Measurements from ENCODE around the gene RIMKLB.

The RIMKLB gene, protein sequence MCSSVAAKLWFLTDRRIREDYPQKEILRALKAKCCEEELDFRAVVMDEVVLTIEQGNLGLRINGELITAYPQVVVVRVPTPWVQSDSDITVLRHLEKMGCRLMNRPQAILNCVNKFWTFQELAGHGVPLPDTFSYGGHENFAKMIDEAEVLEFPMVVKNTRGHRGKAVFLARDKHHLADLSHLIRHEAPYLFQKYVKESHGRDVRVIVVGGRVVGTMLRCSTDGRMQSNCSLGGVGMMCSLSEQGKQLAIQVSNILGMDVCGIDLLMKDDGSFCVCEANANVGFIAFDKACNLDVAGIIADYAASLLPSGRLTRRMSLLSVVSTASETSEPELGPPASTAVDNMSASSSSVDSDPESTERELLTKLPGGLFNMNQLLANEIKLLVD

DNA sequence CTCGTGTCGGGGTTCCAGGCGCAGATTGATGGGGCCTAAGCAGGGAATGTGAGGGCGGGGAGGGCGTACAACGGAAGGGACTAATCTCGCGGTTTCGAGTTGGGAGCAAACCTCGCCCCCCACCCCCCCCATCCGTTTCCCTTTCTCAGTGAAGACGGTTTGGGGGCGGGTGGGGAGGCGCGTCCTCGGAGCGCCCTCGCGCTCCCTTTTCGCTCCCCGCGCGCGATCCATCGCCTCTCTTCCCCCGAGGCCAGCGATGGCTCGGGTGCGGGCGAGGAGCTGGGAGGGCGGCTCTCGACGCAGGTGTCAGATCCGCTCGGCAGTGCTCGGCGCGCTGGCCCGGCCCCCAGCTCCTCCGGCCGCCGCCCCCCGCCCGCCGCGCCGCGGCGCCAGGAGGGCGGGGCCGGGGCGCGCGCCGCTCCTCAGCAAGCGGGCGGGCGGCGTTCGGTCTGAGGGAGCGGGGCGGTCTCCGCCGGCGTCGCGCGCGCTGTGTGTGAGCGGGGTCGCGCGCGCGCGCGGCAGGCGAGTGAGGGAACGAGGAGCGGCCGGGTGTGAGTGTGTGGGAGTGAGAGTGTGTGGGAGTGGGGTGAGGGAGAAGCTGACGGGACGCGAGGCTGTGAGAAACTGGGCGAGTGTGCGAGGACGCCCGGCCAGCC lies at the start of gene RIMKLB:
Gene RIMKLB (plus strand): TSS at position 516 of the 656 bp plus-strand sequence. CDS start 15,876 bp downstream, outside the sequence.
- DNase-seq (ENCODE audit: low read depth): peak; percentile 30

DNA sequence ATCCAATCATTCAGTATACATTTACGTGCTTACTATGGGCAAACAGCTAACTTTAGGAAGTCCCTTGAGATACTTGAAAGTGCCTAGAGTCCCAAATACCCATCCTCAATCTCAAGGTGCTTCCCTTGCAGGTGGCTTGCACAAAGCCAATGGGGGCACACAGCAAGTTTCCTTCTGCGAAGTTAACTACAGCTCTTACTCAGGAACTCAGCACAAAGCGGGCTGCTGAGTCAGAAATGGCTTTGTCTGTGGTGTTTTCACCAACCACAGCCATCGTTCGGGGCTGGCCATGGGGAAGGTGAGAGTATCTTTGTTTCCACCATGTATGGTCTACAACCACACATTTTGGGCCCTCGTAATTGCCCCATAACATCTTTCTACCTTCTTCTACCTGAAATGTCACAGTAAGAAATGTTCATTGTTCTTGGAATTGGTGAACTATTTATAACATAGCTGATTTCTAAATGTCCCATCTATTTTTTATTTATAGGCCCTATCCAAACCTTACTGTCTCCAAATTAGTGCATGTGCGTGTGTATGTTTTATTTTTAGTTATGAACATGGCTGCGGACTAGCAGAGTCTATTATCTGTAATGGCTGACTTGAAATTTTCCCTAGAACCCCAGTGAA lies 49.1 kb upstream of the RIMKLB start:
- DNase-seq (ENCODE audit: low read depth): no peak

DNA sequence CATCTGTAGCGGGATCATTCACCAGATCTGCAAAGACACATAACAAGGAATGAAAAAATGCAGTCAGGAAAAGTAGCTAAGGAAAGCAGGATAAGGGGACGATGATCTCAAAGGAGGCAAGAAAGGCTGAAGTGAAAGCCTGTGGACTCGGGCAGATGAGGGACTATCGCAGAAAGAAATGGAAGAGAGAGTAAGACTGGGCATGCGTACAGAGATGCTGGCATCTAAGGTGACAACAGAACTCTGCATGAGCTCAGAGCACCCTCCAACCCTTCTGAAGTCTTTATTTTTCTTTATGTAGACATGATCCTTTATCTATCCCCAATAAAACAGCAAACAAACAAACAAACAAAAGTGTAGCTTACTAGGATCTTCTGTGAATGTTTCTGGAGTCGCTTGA lies 42.4 kb upstream of the RIMKLB start:
- DNase-seq (ENCODE audit: low read depth): no peak

DNA sequence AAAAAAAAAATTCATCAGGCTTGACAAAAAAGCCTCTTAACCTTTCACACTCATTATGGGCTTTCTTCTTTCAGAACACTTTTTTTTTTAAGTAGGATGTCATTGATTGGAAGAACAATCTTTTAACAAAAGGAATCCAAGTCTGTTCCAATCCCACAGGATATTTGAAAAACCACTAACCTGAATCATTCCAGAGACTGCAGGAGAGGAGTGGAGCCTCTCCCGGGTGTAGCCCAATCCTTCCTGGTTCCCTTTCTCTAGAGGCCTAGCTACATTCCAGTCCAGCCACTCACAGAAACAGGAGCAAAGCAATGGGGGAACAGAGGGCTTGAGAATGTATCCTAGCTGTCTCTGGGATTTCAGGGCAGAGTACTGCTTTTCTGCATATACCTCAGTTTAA lies 39.4 kb upstream of the RIMKLB start:
- peak; percentile 86 for DNase-seq (ENCODE audit: low read depth)

DNA sequence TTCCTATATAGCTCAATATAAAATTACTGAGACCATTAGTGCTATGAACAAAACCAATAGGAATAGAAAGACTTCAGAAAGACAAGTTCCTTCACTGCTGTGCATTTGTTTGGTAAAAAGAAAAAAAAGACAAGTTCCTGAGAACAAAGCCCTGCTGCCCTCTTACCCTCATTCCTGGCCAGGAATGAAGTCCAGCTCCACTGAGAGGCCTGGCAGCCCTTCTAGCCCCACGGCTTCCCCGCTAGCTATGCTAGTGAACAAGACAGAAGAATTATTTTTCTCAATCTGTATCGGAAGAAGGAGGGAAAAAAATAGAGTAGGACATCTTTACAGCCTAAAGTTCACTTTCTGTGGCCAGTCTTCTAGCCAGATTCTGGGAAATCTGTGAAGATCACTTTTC lies 36.8 kb upstream of the RIMKLB start:
- DNase-seq (ENCODE audit: low read depth): no peak

DNA sequence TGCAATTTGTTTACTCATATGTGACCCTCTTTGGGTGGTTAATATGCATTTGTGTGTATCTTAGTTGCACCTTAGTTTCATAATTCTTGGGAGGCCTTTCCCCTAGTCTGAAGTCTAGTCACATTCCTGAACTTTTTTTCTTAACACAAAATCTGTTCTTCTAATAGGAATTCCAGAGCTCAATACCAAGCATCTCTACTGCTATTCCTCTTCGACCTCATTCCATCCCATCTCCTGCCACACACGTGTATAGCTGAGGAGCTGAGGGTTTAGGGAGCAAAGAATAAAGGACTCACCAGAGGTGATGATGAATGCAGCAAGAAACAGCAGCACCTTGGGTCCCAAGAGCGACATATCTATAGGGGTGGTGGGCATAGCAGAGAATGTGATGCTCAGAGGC lies 36.0 kb upstream of the RIMKLB start:
- no peak for DNase-seq (ENCODE audit: low read depth)

DNA sequence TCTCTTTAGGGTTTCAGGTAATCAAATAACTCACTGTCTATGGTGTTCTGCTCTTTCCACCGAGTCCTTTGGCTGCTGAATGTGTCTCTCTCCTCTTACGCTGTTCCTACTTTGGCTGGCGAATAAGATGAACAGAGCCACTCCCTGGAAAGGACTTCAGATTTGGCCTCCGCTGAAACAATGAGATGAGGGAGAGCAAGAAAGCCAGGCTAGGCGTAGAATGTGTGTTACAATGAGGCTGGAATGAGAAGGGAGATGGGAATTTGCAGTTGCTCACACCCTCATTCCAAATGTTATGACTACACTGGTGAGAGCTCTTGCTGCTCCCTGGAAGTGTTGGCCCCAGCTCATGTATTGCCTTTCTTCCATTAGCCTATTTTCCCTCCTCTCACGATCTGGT lies 35.2 kb upstream of the RIMKLB start, which contains the start of gene MFAP5:
Gene MFAP5 (minus strand): TSS at position 234 of the 400 bp plus-strand sequence. CDS start 722 bp downstream, outside the sequence.
- DNase-seq (ENCODE audit: low read depth): no peak

DNA sequence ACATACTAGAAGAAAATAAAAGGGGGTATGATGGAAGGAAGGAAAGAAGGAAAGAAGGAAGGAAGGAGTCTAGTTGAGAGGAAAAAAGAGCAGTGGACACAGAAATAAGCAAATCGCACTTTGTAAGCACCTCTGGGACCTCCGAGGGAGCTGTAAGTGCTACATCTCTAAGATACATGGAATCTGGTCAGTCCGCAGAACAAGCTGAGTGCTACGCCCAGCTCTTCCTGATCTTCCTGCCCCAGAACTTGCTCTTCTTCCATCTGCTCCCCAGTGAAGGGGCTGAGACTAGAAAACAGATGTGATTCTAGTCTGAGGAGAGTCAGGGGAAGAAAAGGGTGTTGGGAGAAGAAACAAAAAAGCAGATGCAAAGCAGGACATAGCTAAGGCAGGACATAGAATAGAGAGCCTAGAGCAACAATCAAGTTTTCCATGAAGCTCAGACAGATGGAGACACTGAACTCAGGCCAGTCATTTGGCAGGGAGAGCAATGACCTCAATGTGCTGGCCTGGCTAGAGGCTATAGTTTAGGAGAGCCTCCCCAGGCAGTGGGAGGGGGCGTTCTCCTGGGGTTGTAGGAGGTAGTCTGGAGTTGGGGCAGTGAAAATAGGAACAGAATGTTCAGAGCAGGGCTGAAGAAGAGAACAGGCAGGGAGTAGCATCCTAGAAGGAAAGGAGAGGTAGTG lies 33.4 kb upstream of the RIMKLB start:
- DNase-seq (ENCODE audit: low read depth): no peak

DNA sequence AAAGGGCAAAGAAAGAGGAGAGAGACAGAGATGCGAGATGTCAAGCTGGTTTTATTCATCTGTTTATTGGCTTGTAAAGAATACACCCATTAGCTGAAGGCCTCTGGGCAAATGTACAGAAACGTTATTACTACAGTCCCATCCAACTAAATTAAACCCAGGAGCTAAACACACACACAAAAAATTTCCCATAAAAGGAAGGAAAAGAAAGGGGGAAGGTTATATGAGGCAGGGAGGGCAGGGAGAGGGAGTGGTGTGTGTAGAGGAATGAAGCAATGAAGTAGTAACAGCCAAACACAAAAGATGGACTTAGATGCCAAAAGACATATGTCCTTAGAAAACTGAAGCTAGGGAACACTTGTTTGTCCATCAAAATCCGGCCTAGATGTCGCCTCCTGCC lies 32.0 kb upstream of the RIMKLB start:
- DNase-seq (ENCODE audit: low read depth): no peak

DNA sequence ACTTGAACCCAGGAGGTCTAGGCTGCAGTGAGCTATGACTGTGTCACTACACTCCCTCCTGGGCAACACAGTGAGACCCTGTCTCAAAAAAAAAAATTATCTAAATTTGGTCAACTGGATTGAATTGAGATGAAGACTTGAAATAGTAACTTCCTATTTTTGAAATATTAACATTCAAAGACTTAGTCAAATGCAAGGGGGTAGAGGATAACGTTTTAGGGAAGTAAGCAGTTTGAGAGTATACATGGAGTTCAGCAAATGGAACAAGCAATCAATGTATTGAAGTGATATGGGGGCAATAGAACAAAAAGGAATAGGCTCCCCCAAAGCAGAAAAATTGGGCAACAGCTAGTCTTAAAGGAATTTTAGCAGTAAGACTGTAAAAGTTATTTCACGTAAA lies 30.5 kb upstream of the RIMKLB start:
- DNase-seq (ENCODE audit: low read depth): no peak

DNA sequence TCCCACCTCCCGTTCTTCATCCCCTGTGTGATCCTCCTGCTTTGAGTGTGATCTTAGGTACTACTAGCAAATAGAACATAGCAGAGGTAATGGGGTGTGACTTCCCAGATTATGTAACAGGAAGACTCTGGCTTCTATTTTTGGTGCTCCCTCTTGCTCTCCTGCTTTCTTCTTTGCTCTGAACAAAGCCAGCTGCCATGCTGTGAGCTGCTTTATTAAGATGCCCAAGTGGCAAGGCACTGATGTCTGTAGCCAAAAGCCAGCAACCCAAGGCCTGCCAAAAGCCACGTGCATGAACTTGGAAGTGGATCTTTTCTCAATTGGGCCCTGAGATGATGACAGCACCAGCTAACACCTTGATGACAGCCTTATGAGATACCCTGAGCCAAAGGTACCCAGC lies 29.4 kb upstream of the RIMKLB start:
- no peak for DNase-seq (ENCODE audit: low read depth)

DNA sequence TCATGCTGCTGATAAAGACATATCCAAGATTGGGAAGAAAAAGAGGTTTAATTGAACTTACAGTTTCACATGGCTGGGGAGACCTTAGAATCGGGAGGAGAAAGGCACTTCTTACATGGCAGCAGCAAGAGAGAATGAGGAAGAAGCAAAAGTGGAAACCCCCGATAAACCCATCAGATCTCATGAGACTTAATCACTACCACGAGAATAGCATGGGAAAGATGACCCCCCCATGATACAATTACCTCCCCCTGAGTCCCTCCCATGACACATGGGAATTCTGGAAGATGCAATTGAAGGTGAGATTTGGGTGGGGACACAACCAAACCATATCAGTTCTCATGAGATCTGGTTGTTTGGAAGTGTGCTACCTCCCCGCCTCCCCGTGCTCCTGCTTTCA lies 25.4 kb upstream of the RIMKLB start:
- no peak for DNase-seq (ENCODE audit: low read depth)

DNA sequence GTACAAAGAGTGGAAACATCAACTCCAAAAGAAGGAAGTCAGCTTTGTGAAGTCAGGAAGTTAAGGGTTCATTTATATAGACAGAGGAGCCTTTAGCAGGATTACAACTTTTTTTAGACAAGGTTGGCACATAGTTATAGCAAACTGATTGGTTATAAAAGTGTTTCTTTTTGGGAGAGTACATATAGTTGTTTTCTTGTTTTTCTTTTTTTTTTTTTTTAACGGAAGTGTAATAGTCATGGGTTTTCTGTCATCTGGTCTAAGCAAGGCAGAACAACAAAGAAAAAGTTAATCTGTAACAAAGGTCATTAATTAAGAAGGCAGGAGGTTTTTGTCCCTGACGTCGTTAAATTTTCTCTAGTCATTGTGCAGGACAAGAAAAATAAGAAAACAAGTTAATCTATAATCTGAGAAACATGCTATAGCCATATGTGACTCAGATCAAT lies 22.2 kb upstream of the RIMKLB start:
- no peak for DNase-seq (ENCODE audit: low read depth)

DNA sequence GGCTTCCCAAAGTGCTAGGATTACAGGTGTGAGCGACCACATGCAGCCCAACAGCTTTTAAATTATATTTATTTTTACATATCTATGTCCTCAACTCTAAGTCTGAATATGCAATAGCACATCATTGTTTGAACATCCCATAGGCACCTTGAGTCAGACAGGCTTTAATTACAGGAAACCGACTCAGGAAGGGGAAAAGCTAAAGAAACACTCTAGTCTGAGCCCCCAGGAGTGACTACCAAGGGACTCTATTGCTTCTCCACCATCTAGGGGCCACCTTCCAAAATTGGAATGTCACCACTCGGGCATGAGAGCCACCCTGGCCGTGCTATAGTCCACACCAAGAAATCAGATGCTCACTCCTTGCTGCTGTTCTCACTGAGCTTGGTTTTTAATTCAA lies 21.1 kb upstream of the RIMKLB start:
- DNase-seq (ENCODE audit: low read depth): no peak

DNA sequence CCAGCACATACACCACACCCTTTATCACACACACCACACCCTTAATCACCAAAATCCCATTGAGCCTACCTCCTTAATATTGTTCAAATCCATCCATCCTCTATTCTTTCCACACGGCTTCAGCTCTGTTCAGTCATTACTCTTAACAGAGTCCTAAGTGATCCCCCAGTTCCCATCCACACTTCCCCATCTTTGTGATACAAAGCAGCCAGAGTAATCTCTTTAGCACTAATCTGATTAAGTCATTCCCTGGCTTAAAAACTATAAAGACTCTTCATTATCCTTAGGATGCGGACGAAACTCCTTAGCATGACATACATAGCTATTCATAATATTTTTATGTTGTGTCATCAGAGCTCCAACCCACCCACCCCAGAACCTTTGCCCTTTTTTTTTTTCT lies 20.4 kb upstream of the RIMKLB start:
- no peak for DNase-seq (ENCODE audit: low read depth)

DNA sequence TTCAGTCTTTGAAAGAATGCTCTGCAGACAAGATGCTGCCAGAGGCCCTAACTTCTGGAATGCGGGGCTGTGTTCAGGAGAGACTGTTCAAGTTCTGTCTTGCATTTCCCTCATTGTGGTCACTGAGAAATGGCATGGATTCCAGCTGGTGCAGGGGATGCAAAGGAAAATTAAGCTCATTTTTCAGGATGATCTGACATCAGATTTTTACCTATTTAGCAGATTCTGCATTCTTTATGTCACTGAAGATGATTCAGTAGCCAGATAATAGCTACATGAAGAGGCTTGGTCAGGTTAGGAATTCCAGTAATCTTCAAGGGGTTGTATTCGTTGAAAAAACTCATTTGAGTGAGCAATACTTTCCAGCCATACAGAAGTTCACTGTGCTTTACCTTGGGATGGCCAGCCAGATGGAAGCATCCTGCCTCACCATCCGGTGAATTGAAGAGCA lies 19.1 kb upstream of the RIMKLB start:
- peak; percentile 36 for DNase-seq (ENCODE audit: low read depth)

DNA sequence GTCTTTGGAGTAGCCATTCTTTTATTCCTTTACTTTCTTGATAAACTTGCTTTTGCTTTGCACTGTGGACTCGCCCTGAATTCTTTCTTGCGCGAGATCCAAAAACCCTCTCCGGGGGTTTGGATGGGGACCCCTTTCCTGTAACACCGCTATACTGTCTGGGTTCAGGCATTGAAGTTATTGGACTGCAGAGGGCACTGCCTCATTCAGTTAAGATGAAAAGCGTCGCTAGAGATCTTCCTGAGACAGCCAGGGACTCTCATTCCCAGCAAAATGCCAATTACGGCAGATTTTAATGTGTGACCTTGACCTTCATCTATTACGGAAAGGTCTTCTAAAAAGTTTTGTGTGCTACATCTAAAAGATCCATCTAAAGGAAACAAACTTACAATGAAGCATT lies 17.3 kb upstream of the RIMKLB start:
- no peak for DNase-seq (ENCODE audit: low read depth)

DNA sequence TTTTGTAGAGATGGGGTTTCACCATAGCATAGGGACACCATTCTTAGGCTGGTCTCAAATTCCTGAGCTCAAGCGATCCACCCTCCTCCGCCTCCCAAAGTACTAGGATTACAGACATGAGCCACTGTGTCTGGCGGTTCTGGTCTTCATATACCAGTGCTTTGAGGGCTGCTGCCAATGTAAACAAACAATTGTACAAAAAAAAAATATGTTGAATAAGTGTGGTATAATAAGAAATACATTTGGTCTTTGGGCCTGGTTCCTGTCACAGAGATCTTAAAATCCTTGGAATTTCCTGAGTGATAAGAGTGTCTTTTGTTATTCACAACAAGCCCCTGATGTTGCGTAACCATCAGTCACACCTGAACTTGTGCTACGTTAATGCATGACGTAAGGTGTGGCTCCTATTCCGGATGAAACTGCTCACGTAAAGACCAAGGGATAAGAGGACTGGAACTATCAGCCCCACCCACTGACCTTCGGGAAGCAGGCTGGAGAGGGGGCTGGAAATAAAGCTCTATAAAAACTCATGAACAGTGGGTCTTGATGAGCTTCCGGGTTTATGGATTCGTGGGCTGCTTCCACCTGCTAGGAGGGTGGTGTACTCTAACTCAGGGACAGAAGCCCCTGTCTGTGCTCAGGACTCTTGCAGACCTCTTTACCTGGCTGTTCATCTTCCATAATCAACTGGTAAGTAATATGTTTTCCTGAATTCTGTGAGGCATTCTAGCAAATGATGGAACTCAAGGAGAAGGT lies 16.5 kb upstream of the RIMKLB start:
- no peak for DNase-seq (ENCODE audit: low read depth)

DNA sequence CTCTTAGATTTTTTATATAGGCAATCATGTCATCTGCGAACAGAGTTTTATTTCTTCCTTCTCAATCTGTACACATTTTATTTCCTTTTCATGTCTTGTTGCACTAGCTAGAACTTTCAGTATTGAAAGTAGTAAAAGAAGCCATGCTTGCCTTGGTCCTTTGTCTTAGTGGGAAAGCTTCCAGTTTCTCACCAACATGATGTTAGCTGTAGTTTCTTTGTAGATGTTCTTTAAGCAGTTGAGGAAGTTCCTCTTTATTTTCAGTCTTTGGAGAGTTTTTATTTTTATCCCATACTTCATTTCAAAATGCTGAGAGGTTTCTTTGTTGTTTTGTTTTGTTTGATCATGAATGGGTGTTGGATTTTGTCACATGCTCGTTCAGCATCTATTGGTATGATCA lies 12.7 kb upstream of the RIMKLB start:
- no peak for DNase-seq (ENCODE audit: low read depth)

DNA sequence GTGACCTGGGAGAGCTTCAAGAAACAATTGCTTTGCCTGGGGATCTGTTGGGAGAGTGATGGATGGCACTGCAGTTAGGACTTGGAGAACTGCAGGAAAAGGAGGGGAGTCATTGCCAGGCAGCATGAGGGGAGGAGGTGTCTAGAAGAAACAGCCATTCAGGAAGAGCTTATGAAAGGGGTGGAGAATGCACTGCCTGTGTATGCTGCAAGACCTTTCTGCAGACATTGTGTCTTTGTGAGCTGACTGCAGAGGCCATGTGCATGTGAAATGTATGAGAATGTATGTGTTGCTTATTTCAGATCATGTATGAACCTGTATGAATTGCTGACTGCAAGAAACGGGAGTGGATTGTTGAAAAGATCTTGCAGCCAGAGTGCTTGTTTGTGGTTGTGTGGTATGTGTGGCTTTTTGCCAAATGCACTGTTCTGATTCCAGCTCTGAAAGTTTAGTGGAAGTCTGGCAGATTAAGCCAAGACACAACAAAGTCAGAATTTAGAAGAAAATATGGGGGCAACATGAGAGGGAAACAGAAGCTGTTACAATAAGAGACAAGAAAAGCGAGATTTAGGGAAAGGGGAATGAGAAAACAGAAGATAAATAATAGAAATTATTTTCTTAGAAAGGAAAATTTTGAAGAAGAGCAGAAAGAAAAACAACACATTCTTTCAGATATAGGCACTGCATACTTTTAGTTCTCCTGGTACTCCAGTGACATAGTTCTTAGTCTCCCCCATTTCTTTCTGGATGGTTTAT lies 9.8 kb upstream of the RIMKLB start:
- DNase-seq (ENCODE audit: low read depth): peak; percentile 38

DNA sequence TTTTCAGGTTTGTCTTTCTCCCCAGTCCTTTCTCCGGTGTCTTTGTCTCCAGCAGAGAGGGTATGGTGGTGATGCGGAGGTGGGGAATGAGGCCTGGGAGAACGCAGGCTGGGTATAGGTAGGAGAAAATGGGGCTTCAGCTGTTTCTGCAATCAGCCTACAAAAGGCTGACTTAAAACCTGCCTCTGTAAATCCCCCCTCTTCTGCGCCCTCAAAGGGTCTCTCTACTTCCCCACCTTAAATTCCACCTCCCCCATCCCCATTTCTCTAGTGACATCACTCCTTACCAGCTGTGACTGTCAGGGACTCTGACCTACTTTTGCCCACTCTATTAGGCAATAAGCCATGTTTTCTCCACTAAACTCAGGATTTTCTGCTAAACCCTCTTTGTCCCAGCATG lies 8.1 kb upstream of the RIMKLB start:
- no peak for DNase-seq (ENCODE audit: low read depth)

Measured in HS-5 (cell line).